SK-N-MC (cell line): ENCODE data around the gene PTX3.

Experiments used
- EZH2 ChIP-seq: fragments of 200-600 bp; sonication (generic); IDR thresholded peaks from one replicate; pipeline ENCODE4 v1.6.1; 2017; ENCODE audit warnings: antibody characterized with exemption
- FOXP2 ChIP-seq: optimal IDR thresholded peaks from 2 replicates; pipeline ENCODE3; 2011; ENCODE audit warnings: mild to moderate bottlenecking, moderate library complexity; ENCODE audit not compliant: insufficient read depth; ENCODE audit errors: extremely low read length, control extremely low read depth
- POLR2AphosphoS5 ChIP-seq: IDR thresholded peaks from 2 replicates; pipeline ENCODE4 v1.6.1; 2012; ENCODE audit warnings: mild to moderate bottlenecking, low read depth, low read length, borderline replicate concordance

GRCh38 chr3:157465741-157466140 is 29.1 kb downstream of the PTX3 start:
- TF ChIP-seq EZH2: no peak
- no peak for TF ChIP-seq POLR2AphosphoS5
- no peak for TF ChIP-seq FOXP2
